Mucosa of stomach (tissue), 1 donor: ENCODE measurements around the gene DYRK2.

Source experiments
- H3K27me3 ChIP-seq: one replicate; pipeline ENCODE4 v1.7.0; 2013; ENCODE audit warnings: mild to moderate bottlenecking, low read length; ENCODE audit not compliant: control insufficient read depth, insufficient read depth
- H3K36me3 ChIP-seq: one replicate; pipeline ENCODE4 v1.7.0; 2013; ENCODE audit warnings: low read length; ENCODE audit not compliant: control insufficient read depth, insufficient read depth
- H3K4me1 ChIP-seq: one replicate; pipeline ENCODE4 v1.7.0; 2013; ENCODE audit warnings: mild to moderate bottlenecking, low read length; ENCODE audit not compliant: control insufficient read depth, insufficient read depth
- H3K4me3 ChIP-seq: one replicate; pipeline ENCODE4 v1.7.0; 2013; ENCODE audit warnings: low read length
- H3K9ac ChIP-seq: one replicate; pipeline ENCODE4 v1.7.0; 2013; ENCODE audit warnings: mild to moderate bottlenecking, low read length, moderate library complexity
- H3K9me3 ChIP-seq: one replicate; pipeline ENCODE4 v1.7.0; 2013; ENCODE audit warnings: mild to moderate bottlenecking, low read length, moderate library complexity; ENCODE audit not compliant: control insufficient read depth
- donor health status: Pancreatic carcinoma.

The DYRK2 gene

GRCh38 chr12:67626156-67626555, 22.4 kb upstream of the DYRK2 start:
- H3K9me3 ChIP-seq, result no peaks in the 10 kb centered on the region
- H3K4me3 ChIP-seq, result no peak overlapping the region
- H3K4me1 ChIP-seq, result no peaks in the 10 kb centered on the region
- no peak overlapping the region for H3K9ac ChIP-seq
- H3K27me3 ChIP-seq, result no peaks in the 10 kb centered on the region
- no peaks in the 10 kb centered on the region for H3K36me3 ChIP-seq

DNA sequence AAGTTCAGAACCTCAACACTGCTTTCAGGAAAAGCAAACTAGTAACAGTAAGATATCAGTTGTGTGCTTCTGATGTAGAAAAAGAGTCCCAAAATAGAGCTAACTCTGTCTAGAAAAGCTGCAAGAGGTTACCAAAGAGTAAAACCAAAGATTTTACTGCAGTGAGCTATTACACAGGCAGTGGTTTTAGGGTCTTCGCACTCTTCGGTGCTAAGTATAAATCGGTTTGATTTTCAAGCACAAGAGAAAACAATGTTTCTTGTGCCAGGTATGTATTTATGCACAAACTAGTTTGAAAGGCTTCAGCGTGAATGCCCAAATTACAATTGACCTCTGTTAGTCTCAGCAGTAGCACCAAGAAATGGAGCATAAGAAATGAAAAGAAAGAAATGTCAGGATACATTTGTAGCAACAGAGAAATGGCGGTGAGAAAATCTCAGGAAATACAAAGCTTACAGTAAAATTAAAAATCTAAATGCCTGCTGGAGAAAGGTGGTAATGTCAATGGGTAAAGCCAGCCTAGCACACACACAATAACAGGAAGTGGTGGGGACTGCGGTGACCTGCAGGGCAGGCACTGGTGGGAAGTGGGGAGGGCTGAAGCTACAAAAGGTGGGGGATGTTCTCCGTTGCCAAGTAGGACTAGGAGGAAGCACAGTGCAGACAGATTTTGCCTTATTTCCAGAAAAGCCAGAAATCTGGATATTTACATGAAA, 18.0 kb upstream of the DYRK2 start:
- Histone ChIP-seq H3K27me3 (no peaks in the 10 kb centered on the region), H3K4me3 (no peak overlapping the region), H3K36me3 (no peaks in the 10 kb centered on the region), H3K9ac (no peak overlapping the region), H3K9me3 (no peaks in the 10 kb centered on the region), H3K4me1 (no peaks in the 10 kb centered on the region)

GRCh38 chr12:67632005-67632404, 16.5 kb upstream of the DYRK2 start:
- no peaks in the 10 kb centered on the region for H3K9me3 ChIP-seq
- H3K27me3 ChIP-seq, result no peaks in the 10 kb centered on the region
- H3K9ac ChIP-seq, result no peak overlapping the region
- H3K4me1 ChIP-seq, result no peaks in the 10 kb centered on the region
- no peak overlapping the region for H3K4me3 ChIP-seq
- H3K36me3 ChIP-seq, result no peaks in the 10 kb centered on the region

GRCh38 chr12:67633024-67633610, 15.4 kb upstream of the DYRK2 start:
- no peaks in the 10 kb centered on the region for H3K36me3 ChIP-seq
- no peak overlapping the region for H3K9ac ChIP-seq
- H3K4me3 ChIP-seq, result no peak overlapping the region
- H3K27me3 ChIP-seq, result no peaks in the 10 kb centered on the region
- no peaks in the 10 kb centered on the region for H3K4me1 ChIP-seq
- no peaks in the 10 kb centered on the region for H3K9me3 ChIP-seq

DNA sequence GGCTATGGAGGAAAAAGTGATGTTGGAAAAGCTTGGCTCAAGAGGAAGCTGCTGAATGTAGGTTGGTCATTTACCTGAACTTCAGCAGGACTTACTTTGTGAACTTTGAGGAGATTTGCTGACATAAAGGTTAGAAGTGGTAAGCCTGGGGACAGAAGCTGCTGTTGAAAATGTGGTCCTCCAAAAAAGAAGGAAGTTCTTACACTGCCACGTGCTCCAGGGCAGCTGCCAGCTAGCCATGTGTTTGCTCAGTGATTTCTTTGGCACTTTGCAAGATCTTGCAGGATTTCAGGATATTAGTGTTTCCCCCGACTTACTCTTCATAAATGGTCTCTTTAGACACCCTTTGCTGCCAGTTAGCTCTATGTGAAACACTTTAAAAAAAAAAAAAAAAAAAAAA, 14.8 kb upstream of the DYRK2 start:
- no peak overlapping the region for H3K4me3 ChIP-seq
- no peaks in the 10 kb centered on the region for H3K27me3 ChIP-seq
- H3K36me3 ChIP-seq, result no peaks in the 10 kb centered on the region
- no peak overlapping the region for H3K9ac ChIP-seq
- no peaks in the 10 kb centered on the region for H3K9me3 ChIP-seq
- H3K4me1 ChIP-seq, result no peaks in the 10 kb centered on the region

DNA sequence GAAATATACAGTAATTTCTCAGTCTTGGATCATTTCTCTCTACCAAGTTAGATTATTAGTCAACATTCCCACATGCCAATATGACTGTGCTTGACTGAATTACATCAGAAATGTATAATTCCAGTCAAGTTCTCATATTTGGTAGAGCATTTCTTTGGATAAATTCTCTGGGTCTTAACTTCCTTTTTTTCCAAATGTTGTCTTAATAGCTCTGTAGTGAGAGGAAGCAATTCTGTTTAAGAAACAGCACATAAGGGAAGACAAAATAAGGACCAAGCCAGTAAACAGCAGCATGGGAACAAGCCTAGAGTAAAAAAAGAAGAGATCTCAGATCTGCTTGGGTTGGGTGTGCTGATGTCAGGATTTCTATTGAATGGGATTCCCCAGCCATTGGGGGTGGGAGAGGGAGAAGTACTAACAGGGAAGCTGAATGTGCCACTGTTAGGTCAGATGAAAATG, 14.2 kb upstream of the DYRK2 start:
- Histone ChIP-seq H3K4me3 (no peak overlapping the region), H3K4me1 (no peaks in the 10 kb centered on the region), H3K36me3 (no peaks in the 10 kb centered on the region), H3K9ac (no peak overlapping the region), H3K27me3 (no peaks in the 10 kb centered on the region), H3K9me3 (no peaks in the 10 kb centered on the region)

DNA sequence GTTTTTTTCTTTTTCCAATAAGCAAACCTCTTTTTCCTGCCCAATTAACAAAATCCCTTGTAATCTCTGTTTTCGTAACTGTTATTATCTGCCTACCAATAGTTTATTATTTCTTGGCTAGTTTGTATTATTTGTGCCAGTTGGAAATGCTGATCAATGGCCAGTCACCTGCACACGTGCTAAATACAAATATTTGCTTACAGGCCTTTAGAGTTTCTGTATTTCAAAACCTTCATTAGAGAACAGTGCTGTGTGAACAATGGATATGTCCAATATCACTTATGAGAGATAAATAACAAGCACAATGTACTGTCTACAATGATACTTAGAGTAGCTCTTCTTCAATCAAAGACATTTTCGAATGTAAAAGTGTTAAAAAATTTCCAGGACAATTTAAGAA, 10.8 kb upstream of the DYRK2 start:
- Histone ChIP-seq H3K4me3 (no peak overlapping the region), H3K9me3 (no peaks in the 10 kb centered on the region), H3K36me3 (no peaks in the 10 kb centered on the region), H3K27me3 (no peaks in the 10 kb centered on the region), H3K4me1 (no peaks in the 10 kb centered on the region), H3K9ac (no peak overlapping the region)

DNA sequence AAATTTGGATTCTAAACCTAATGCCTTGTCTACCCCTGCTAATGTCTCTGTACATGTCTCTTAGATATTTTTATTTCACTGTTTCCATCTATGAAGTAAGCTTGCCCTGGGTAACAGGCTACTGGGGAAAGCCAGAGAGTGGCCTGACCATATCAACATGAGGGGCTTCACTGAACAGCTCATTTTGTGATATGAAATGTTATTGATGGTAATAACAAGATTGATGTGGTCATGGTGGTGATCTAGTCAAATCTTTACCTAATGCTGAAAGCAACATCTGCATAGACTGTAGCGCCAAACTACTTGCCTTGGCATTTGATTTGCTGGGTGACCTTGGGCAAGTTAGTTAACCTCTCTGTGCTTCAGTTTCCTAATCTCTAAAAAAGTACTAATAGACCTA, 9.9 kb upstream of the DYRK2 start:
- Histone ChIP-seq H3K4me3 (no peak overlapping the region), H3K9me3 (no peaks in the 10 kb centered on the region), H3K27me3 (no peaks in the 10 kb centered on the region), H3K9ac (no peak overlapping the region), H3K4me1 (no peaks in the 10 kb centered on the region), H3K36me3 (no peaks in the 10 kb centered on the region)

GRCh38 chr12:67640863-67641262, 7.7 kb upstream of the DYRK2 start:
- no peaks in the 10 kb centered on the region for H3K36me3 ChIP-seq
- H3K9ac ChIP-seq, result no peak overlapping the region
- H3K9me3 ChIP-seq, result no peaks in the 10 kb centered on the region
- no peak overlapping the region for H3K4me3 ChIP-seq
- no peaks in the 10 kb centered on the region for H3K27me3 ChIP-seq
- no peaks in the 10 kb centered on the region for H3K4me1 ChIP-seq

DNA sequence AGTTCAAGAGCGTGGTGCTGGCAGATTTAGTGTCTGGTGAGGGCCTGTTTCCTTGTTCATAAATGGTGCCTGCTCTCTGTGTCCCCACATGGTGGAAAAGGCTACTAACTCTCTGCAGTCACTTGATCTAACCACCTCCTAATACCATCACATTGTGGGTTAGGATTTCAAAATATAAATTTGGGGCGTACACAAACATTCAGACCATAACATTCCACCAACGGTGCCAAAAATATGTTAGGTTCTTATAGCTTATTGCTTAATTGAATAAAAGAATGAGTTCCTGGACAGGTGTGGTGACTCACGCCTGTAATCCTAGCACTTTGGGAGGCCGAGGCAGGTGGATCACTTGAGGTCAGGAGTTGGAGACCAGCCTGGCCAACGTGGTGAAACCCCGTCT, 3.4 kb upstream of the DYRK2 start:
- Histone ChIP-seq H3K4me3 (no peak overlapping the region), H3K27me3 (no peaks in the 10 kb centered on the region), H3K36me3 (no peaks in the 10 kb centered on the region), H3K9ac (no peak overlapping the region), H3K4me1 (peaks cover 9% of the 10 kb centered on the region), H3K9me3 (no peaks in the 10 kb centered on the region)

- no peak overlapping the region for H3K9ac ChIP-seq
- H3K4me3 ChIP-seq, result no peak overlapping the region
- no peaks in the 10 kb centered on the region for H3K9me3 ChIP-seq
- H3K36me3 ChIP-seq, result no peaks in the 10 kb centered on the region
- no peaks in the 10 kb centered on the region for H3K27me3 ChIP-seq
- peaks cover 14% of the 10 kb centered on the region for H3K4me1 ChIP-seq
Measured at GRCh38 chr12:67645601-67646000, 2.9 kb upstream of the DYRK2 start.

- H3K4me1 ChIP-seq, result peaks cover 16% of the 10 kb centered on the region
- H3K4me3 ChIP-seq, result no peak overlapping the region
- no peaks in the 10 kb centered on the region for H3K36me3 ChIP-seq
- H3K9ac ChIP-seq, result no peak overlapping the region
- no peaks in the 10 kb centered on the region for H3K9me3 ChIP-seq
- H3K27me3 ChIP-seq, result no peaks in the 10 kb centered on the region
Measured at GRCh38 chr12:67646775-67647174, 1.8 kb upstream of the DYRK2 start.
